H1 (cell line): Measurements from ENCODE around the gene SLC1A6. TPM values are rescaled to one million over a fixed set of nuclear protein-coding genes. Genes with fewer than 3 reads are reported as not detected.

ENCODE experiments used
- CTCF ChIA-PET: fragments of 300-600 bp; sonication (Branson Sonifier 250); formaldehyde crosslinking; loops from one replicate; lab custom pipeline; 2021; ENCODE audit not compliant: partially characterized antibody; lab: Charles Lee
- POLR2A ChIA-PET: fragments of 300-600 bp; sonication (Branson Sonifier 250); formaldehyde crosslinking; loops from one replicate; lab custom pipeline; 2021; ENCODE audit warnings: inconsistent platforms; ENCODE audit not compliant: partially characterized antibody; lab: Charles Lee
- DNase-seq, 2 experiments: peaks; one replicate each; pipeline versions ENCODE4 v3.0.0 to v3.0.0-alpha.2; 2010 to 2022; ENCODE audit warnings: low spot score in 2 of 2, low read depth in 1 of 2, mixed read lengths in 1 of 2
- FAIRE-seq: peaks from 2 replicates; lab custom pipeline; 2011; peaks lifted over from hg19 to GRCh38; lab: Jason Lieb, UNC
- H2AFZ ChIP-seq: 2 replicates; pipeline ENCODE4 v1.8.1; 2012; ENCODE audit warnings: low read length, inconsistent platforms
- H2AK5ac ChIP-seq: 2 replicates; pipeline ENCODE4 v1.6.1; 2013; ENCODE audit warnings: low read depth, low read length
- H2BK120ac ChIP-seq: replicated peaks from 2 replicates; pipeline ENCODE3; 2013; ENCODE audit warnings: low read depth, low read length, inconsistent platforms
- H2BK12ac ChIP-seq: 2 replicates; pipeline ENCODE4 v1.6.1; 2013; ENCODE audit warnings: low read depth, low read length
- H2BK15ac ChIP-seq: 2 replicates; pipeline ENCODE4 v1.6.1; 2013; ENCODE audit warnings: low read length
- H2BK20ac ChIP-seq: 2 replicates; pipeline ENCODE4 v1.6.1; 2013; ENCODE audit warnings: low read length
- H2BK5ac ChIP-seq: 2 replicates; pipeline ENCODE4 v1.6.1; 2013; ENCODE audit warnings: low read depth, low read length
- H3K14ac ChIP-seq: 2 replicates; pipeline ENCODE4 v1.6.1; 2013; ENCODE audit warnings: inconsistent platforms; ENCODE audit not compliant: insufficient read length
- H3K18ac ChIP-seq: 2 replicates; pipeline ENCODE4 v1.6.1; 2013; ENCODE audit warnings: low read length; ENCODE audit errors: extremely low read depth
- H3K23ac ChIP-seq: 2 replicates; pipeline ENCODE4 v1.6.1; 2013; ENCODE audit warnings: inconsistent platforms; ENCODE audit not compliant: insufficient read length
- H3K23me2 ChIP-seq: 2 replicates; pipeline ENCODE4 v1.6.1; 2013; ENCODE audit warnings: low read depth, low read length
- H3K27ac ChIP-seq: 2 replicates; pipeline ENCODE4 v1.6.1; 2011; ENCODE audit warnings: low read depth, low read length, inconsistent platforms
- H3K27me3 ChIP-seq, 4 experiments: replicated peaks in 1 of 4; 1 replicate in 1 of 4; 2 replicates in 3 of 4; pipeline versions ENCODE4 v1.6.1 to v1.8.1; 2011 to 2013; ENCODE audit warnings: low read length in 3 of 4, mild to moderate bottlenecking in 3 of 4, inconsistent platforms in 2 of 4, mixed read lengths in 2 of 4, moderate library complexity in 1 of 4; ENCODE audit not compliant: control insufficient read depth in 3 of 4, insufficient read depth in 3 of 4; ENCODE audit errors: extremely low read depth in 1 of 4
- H3K36me3 ChIP-seq, 4 experiments: 2 replicates each; pipeline versions ENCODE4 v1.6.1 to v1.8.1; 2011 to 2013; ENCODE audit warnings: mild to moderate bottlenecking in 4 of 4, low read length in 3 of 4, moderate library complexity in 2 of 4, control low read depth in 1 of 4, inconsistent platforms in 1 of 4; ENCODE audit not compliant: insufficient read depth in 4 of 4, control insufficient read depth in 2 of 4
- H3K4ac ChIP-seq: replicated peaks from 2 replicates; pipeline ENCODE3; 2013; ENCODE audit warnings: low read length, low read depth, mixed read lengths, inconsistent platforms; ENCODE audit not compliant: insufficient read length
- H3K4me1 ChIP-seq, 4 experiments: replicated peaks in 1 of 4; 1 replicate in 1 of 4; 2 replicates in 3 of 4; pipeline versions ENCODE4 v1.6.1 to v1.8.1; 2011 to 2013; ENCODE audit warnings: low read length in 3 of 4, inconsistent platforms in 2 of 4, mixed read lengths in 1 of 4; ENCODE audit not compliant: insufficient read depth in 4 of 4, control insufficient read depth in 3 of 4
- H3K4me2 ChIP-seq, 2 experiments: 2 replicates each; pipeline versions ENCODE4 v1.6.1 to v1.8.1; 2011 to 2013; ENCODE audit warnings: low read depth in 2 of 2, low read length in 2 of 2, control low read depth in 1 of 2, inconsistent platforms in 1 of 2, mild to moderate bottlenecking in 1 of 2; ENCODE audit not compliant: insufficient read depth in 1 of 2
- H3K4me3 ChIP-seq, 4 experiments: fragments of 200-600, 300-600 bp in 1 of 4; sonication (generic), shearing (Covaris generic), sonication (Bioruptor Twin) in 1 of 4; 2 replicates each; pipeline versions ENCODE4 v1.5.1 to v1.8.1; 2011 to 2016; ENCODE audit warnings: low read length in 4 of 4, low read depth in 3 of 4, control low read depth in 2 of 4, inconsistent platforms in 2 of 4, mild to moderate bottlenecking in 2 of 4, mixed read lengths in 1 of 4, moderate library complexity in 1 of 4; ENCODE audit not compliant: insufficient read depth in 2 of 4; ENCODE audit errors: extremely low read depth in 1 of 4
- H3K56ac ChIP-seq: replicated peaks from 2 replicates; pipeline ENCODE3; 2013; ENCODE audit warnings: low read depth, mild to moderate bottlenecking, mixed read lengths, low read length, inconsistent platforms; ENCODE audit not compliant: insufficient read length
- H3K79me1 ChIP-seq: 2 replicates; pipeline ENCODE4 v1.6.1; 2013; ENCODE audit warnings: low read depth, low read length, control low read depth
- H3K79me2 ChIP-seq, 2 experiments: 2 replicates each; pipeline versions ENCODE4 v1.6.1 to v1.8.1; 2012 to 2013; ENCODE audit warnings: low read length in 2 of 2, mild to moderate bottlenecking in 2 of 2, inconsistent platforms in 1 of 2; ENCODE audit not compliant: insufficient read depth in 2 of 2, control insufficient read depth in 1 of 2
- H3K9ac ChIP-seq, 4 experiments: replicated peaks in 1 of 4; 1 replicate in 1 of 4; 2 replicates in 3 of 4; pipeline versions ENCODE4 v1.6.1 to v1.8.1; 2011 to 2013; ENCODE audit warnings: low read depth in 3 of 4, low read length in 3 of 4, control low read depth in 2 of 4, mild to moderate bottlenecking in 2 of 4, moderate library complexity in 2 of 4, inconsistent platforms in 1 of 4; ENCODE audit errors: extremely low read depth in 1 of 4
- H3K9me3 ChIP-seq, 2 experiments: 2 replicates each; pipeline versions ENCODE4 v1.6.1 to v1.8.1; 2012 to 2013; ENCODE audit warnings: mild to moderate bottlenecking in 2 of 2, moderate library complexity in 2 of 2, control low read depth in 1 of 2, inconsistent platforms in 1 of 2, low read depth in 1 of 2, low read length in 1 of 2, mixed read lengths in 1 of 2; ENCODE audit not compliant: insufficient read depth in 2 of 2
- H4K20me1 ChIP-seq, 2 experiments: replicated peaks in 1 of 2; 2 replicates each; pipeline versions ENCODE3 to v1.8.1; 2011 to 2013; ENCODE audit warnings: inconsistent platforms in 2 of 2, low read length in 2 of 2, mild to moderate bottlenecking in 1 of 2; ENCODE audit not compliant: insufficient read depth in 2 of 2, control insufficient read depth in 1 of 2
- H4K5ac ChIP-seq: 2 replicates; pipeline ENCODE4 v1.6.1; 2013; ENCODE audit warnings: low read length, low read depth, mixed read lengths, inconsistent platforms; ENCODE audit not compliant: insufficient read length
- H4K8ac ChIP-seq: 2 replicates; pipeline ENCODE4 v1.8.0; 2013; ENCODE audit warnings: mild to moderate bottlenecking, moderate library complexity, low read length, inconsistent platforms; ENCODE audit not compliant: insufficient read depth; ENCODE audit errors: extremely low read depth
- H4K91ac ChIP-seq: replicated peaks from 2 replicates; pipeline ENCODE3; 2013; ENCODE audit warnings: low read length, mixed read lengths, inconsistent platforms; ENCODE audit not compliant: insufficient read length
- CTBP2 ChIP-seq: IDR thresholded peaks from 2 replicates; pipeline ENCODE4 v1.7.0; 2011; ENCODE audit warnings: borderline replicate concordance, mild to moderate bottlenecking, moderate library complexity, mixed read lengths, low read length; ENCODE audit not compliant: insufficient read depth, insufficient read length
- HDAC6 ChIP-seq: IDR thresholded peaks from one replicate; pipeline ENCODE4 v1.7.1; 2012; ENCODE audit warnings: low read depth, mild to moderate bottlenecking, inconsistent platforms, low read length, moderate library complexity
- NANOG ChIP-seq: IDR thresholded peaks from 2 replicates; pipeline ENCODE4 v1.6.1; 2011; ENCODE audit warnings: low read length, low read depth, mild to moderate bottlenecking, inconsistent platforms; ENCODE audit not compliant: insufficient read depth, poor library complexity, severe bottlenecking
- PHF8 ChIP-seq: fragments of 200-600 bp; sonication (generic); conservative IDR thresholded peaks from 2 replicates; pipeline ENCODE4 v1.7.1; 2012; ENCODE audit warnings: low read depth, mild to moderate bottlenecking, inconsistent platforms, low read length, moderate library complexity
- POU5F1 ChIP-seq: IDR thresholded peaks from 2 replicates; pipeline ENCODE4 v1.6.1; 2011; ENCODE audit warnings: low read depth, mild to moderate bottlenecking, low read length, moderate library complexity
- SIRT6 ChIP-seq: IDR thresholded peaks from one replicate; pipeline ENCODE4 v1.7.1; 2012; ENCODE audit warnings: low read length, inconsistent platforms
- WGBS, 2 experiments: shearing (Covaris generic) in 1 of 2; methylation state at CpG; one replicate each; pipeline versions ENCODE4 v1.1.6 to v1.1.7; 2013 to 2015; ENCODE audit warnings: low lambda C conversion rate in 2 of 2, mixed read lengths in 2 of 2, inconsistent platforms in 1 of 2, low coverage in 1 of 2, missing lambda C conversion rate in 1 of 2; ENCODE audit not compliant: insufficient replicate concordance in 2 of 2, insufficient coverage in 1 of 2, insufficient read length in 1 of 2; ENCODE audit errors: extremely low coverage in 1 of 2, missing lambda C conversion rate in 1 of 2; 5-methylcytosine and 5-hydroxymethylcytosine counted together
- polyA plus RNA-seq, 7 experiments: library from polyadenylated mRNA; depleted of rRNA in 3 of 7; stranded (reverse) in 5 of 7; unstranded in 2 of 7; fragments of >200 nt in 5 of 7; fragments of 200-250 nt in 2 of 7; gene quantifications; 1 replicate in 5 of 7; 2 replicates in 1 of 7; 4 replicates in 1 of 7; pipeline versions ENCODE4 v1.2.1 to v1.2.3, GENCODE V29; 2011 to 2013; ENCODE audit warnings: missing spikeins in 2 of 7, mixed read lengths in 2 of 7
- total RNA-seq: library from RNA; stranded (reverse); fragmentation: NEBNext Ultra II Directional; extraction: Animal tissue kit (Norgen Biotek cat#: 25700); gene quantifications from 2 replicates; pipeline ENCODE4 v1.2.1, GENCODE V29; 2021

SLC1A6 gene
- total and polyA plus RNA-seq, 2 of the 8 experiments (the other 6 are each of a cell fraction or from before 2014, with no cell fraction given) = 14.0 to 26.6 TPM

- Histone ChIP-seq H2BK5ac (no peak overlapping the region), H3K56ac (no peak overlapping the region), H2BK120ac (no peak overlapping the region), H3K4me1 (no peaks in the 10 kb centered on the region), H3K18ac (no peak overlapping the region)
- TF ChIP-seq HDAC6 (no peak), NANOG (no peak), SIRT6 (no peak), CTBP2 (no peak), POU5F1 (no peak), PHF8 (no peak)
- TF ChIP-seq, all 59 proteins: peak for 0
- Histone ChIP-seq H3K27me3 (no peaks in the 10 kb centered on the region), H3K23me2 (no peaks in the 10 kb centered on the region), H4K5ac (no peak overlapping the region), H3K4me3 (no peak overlapping the region), H2AK5ac (no peak overlapping the region), H3K27ac (no peak overlapping the region), H2BK15ac (no peak overlapping the region), H2BK12ac (no peak overlapping the region), H3K79me1 (no peaks in the 10 kb centered on the region), H3K36me3 (no peaks in the 10 kb centered on the region; a peak in 1 of 8 replicates), H3K9ac (no peak overlapping the region), H4K8ac (no peak overlapping the region), H4K91ac (no peak overlapping the region), H2BK20ac (no peak overlapping the region), H2AFZ (no peak overlapping the region), H3K9me3 (peaks cover 20 to 32% of the 10 kb centered on the region in 2 experiments; a peak in 3 of 4 replicates), H3K23ac (no peak overlapping the region), H3K14ac (no peak overlapping the region), H3K79me2 (no peaks in the 10 kb centered on the region), H4K20me1 (no peaks in the 10 kb centered on the region), H3K4ac (no peak overlapping the region), H3K4me2 (no peak overlapping the region)
- no peak for DNase-seq
- ChIA-PET CTCF (interaction anchor here (0.6 to 0.7 kb wide), 2 partner anchors 71 to 81 kb away, joined by 3 to 4 read pairs; no protein-coding TSS in a partner anchor), POLR2A (no interaction called here)
- FAIRE-seq = no peak
- WGBS, 2 experiments = 83% methylated on average over 3 of the region's 4 CpGs; no CpG with 5 or more reads in 1 of the 2 experiments
Observed at GRCh38 chr19:14906711-14907110, 73.0 kb downstream of the SLC1A6 start.
